Measurements from ENCODE around the gene ASB8. TPM values are rescaled to one million over a fixed set of nuclear protein-coding genes. Genes with fewer than 3 reads are reported as not detected.

ASB8 gene
- total RNA-seq, 2 experiments from 2014 or later = 20.9 to 27.2 TPM

DNA sequence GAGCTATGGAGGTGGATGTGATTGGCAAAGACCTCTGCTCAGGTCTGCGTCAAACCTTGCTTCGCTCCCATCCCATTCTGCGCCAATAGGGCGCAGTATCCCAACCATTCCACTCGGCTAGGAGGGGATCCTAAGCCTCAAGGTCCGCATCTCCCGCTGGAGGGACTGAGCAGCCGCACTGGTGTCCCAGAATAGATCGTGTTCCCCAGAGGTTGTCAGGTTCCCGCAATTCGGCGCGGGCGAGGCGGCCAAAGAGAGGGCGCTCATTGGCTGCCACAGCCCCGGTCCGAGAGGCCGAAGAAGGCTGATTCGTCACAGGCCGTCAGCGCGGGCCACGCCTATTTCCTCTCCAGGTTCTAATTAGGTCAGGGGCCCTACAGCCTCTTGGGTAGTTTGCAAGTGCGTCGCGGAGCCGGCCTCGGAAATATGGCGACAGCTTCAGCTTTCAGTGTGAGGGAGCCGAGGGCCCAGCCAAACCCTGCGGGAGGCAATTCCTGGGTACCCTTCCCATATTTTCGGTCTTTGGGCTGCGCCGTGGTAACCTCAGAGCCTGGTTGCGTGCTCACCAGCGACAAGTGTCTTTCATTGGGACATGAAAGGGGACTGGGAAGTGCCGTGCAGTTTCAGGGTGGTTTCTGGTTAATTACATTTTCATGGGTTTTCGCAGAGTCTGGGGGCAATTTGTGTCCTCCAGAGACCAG, 40.8 kb upstream of the ASB8 start:
- ChIA-PET CTCF (interaction anchor here (0.6 to 5.5 kb wide), 23 partner anchors 9 to 656 kb away, joined by 3 to 45 read pairs (median 4); partner anchors contain the start of genes CCDC184 and TMEM106C), POLR2A (interaction anchor here (0.8 to 1.8 kb wide), 7 partner anchors 9 to 384 kb away, joined by 3 to 11 read pairs (median 3); partner anchors contain the start of genes ASB8 and SENP1)
- Mint-ChIP-seq H3K9me3 (peaks cover 7% of the 10 kb centered on the region), H3K4me3 (peak overlapping the region; percentile 84), H3K27ac (peak overlapping the region; percentile 98), H3K36me3 (ENCODE audit: low read depth) (peaks cover 34% of the 10 kb centered on the region), H3K4me1 (ENCODE audit: low read depth) (peaks cover 19% of the 10 kb centered on the region), H3K27me3 (peaks cover 3% of the 10 kb centered on the region)
- intact Hi-C loops (cut with micrococcal nuclease) = no loop called here
- TF ChIP-seq, protein P1, sequence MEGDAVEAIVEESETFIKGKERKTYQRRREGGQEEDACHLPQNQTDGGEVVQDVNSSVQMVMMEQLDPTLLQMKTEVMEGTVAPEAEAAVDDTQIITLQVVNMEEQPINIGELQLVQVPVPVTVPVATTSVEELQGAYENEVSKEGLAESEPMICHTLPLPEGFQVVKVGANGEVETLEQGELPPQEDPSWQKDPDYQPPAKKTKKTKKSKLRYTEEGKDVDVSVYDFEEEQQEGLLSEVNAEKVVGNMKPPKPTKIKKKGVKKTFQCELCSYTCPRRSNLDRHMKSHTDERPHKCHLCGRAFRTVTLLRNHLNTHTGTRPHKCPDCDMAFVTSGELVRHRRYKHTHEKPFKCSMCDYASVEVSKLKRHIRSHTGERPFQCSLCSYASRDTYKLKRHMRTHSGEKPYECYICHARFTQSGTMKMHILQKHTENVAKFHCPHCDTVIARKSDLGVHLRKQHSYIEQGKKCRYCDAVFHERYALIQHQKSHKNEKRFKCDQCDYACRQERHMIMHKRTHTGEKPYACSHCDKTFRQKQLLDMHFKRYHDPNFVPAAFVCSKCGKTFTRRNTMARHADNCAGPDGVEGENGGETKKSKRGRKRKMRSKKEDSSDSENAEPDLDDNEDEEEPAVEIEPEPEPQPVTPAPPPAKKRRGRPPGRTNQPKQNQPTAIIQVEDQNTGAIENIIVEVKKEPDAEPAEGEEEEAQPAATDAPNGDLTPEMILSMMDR (IDR thresholded peaks at IDR 0.05) = no peak
- DNase-seq (peak; percentile 98), ATAC-seq (peak; percentile 98)

DNA sequence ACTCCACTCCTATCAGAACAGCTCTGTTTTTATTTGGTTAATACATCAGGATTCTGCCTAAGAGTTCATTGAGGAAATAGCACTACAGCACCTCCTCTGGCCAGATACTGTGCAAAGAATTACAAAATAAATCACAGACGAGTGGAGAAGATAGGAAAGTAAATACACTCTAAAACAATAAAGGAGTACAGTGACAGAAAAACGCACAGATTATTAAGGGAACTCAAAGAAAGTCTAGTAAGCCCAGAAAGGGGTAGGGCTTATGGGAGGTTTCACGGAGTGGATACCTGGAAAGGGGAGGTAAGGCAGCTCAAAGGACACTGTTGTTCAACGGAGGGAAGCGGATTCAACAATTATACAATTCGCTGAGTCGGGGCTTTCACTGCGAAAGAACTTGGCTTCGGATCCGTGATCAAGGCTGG, 40.2 kb upstream of the ASB8 start:
- peaks cover 2% of the 10 kb centered on the region for H3K9me3 Mint-ChIP-seq
- CTCF ChIA-PET = interaction anchor here (0.6 to 5.5 kb wide), 22 partner anchors 8 to 529 kb away, joined by 3 to 45 read pairs (median 4); partner anchors contain the start of genes CCDC184 and TMEM106C
- H3K27me3 Mint-ChIP-seq = peaks cover 3% of the 10 kb centered on the region
- POLR2A ChIA-PET = interaction anchor here (0.6 to 1.1 kb wide), 5 partner anchors 11 to 807 kb away, joined by 3 to 4 read pairs (median 3); no protein-coding TSS in a partner anchor
- peaks cover 28% of the 10 kb centered on the region for H3K36me3 Mint-ChIP-seq (ENCODE audit: low read depth)
- peak overlapping the region; percentile 84 for H3K4me3 Mint-ChIP-seq
- intact Hi-C loops (cut with micrococcal nuclease) = no loop called here
- ATAC-seq (peak; percentile 14), DNase-seq (peak; percentile 44)
- H3K4me1 Mint-ChIP-seq (ENCODE audit: low read depth) = peaks cover 19% of the 10 kb centered on the region
- TF ChIP-seq, protein P1 (IDR thresholded peaks at IDR 0.05) = peak; percentile 60
- H3K27ac Mint-ChIP-seq = peak overlapping the region; percentile 98

DNA sequence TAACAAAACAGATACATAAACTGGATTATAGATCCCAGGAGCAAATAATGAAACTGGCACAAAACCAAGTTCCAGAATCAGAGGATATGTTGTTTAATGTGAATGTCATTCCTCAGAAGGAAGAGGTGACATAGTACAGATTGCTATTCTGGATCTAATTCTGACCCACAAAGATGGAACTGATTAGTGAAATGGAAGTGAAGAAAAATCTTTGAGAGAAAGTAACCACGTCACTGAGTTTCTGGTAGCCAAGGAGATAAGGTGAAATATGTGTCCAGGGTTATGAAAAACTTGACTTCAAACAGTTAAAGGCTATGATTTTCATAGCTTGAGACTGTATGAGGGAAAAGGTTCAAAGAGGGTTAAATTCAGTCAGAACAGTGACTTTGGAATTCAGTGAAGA, 37.5 kb upstream of the ASB8 start:
- CTCF ChIA-PET = interaction anchor here (1.2 kb wide), 1 partner anchor 9 kb away, joined by 3 read pairs; no protein-coding TSS in a partner anchor
- Mint-ChIP-seq H3K27ac (no peak overlapping the region), H3K4me1 (ENCODE audit: low read depth) (peaks cover 4% of the 10 kb centered on the region), H3K4me3 (no peak overlapping the region), H3K36me3 (ENCODE audit: low read depth) (peaks cover 4% of the 10 kb centered on the region), H3K9me3 (no peaks in the 10 kb centered on the region), H3K27me3 (peaks cover 6% of the 10 kb centered on the region)
- TF ChIP-seq, protein P1 (IDR thresholded peaks at IDR 0.05) = no peak
- intact Hi-C loops (cut with micrococcal nuclease) = no loop called here
- POLR2A ChIA-PET = interaction anchor here (0.6 kb wide), 1 partner anchor 326 kb away, joined by 3 read pairs; no protein-coding TSS in a partner anchor
- ATAC-seq = no peak
- no peak for DNase-seq

GRCh38 chr12:48193623-48194022, 36.3 kb upstream of the ASB8 start:
- intact Hi-C loops (cut with micrococcal nuclease) = no loop called here
- no peak for DNase-seq
- ATAC-seq = no peak
- TF ChIP-seq, protein P1 (IDR thresholded peaks at IDR 0.05) = no peak
- Mint-ChIP-seq H3K4me3 (no peak overlapping the region), H3K36me3 (ENCODE audit: low read depth) (no peaks in the 10 kb centered on the region), H3K27ac (no peak overlapping the region), H3K4me1 (ENCODE audit: low read depth) (peaks cover 2% of the 10 kb centered on the region), H3K9me3 (no peaks in the 10 kb centered on the region), H3K27me3 (peaks cover 6% of the 10 kb centered on the region)
- ChIA-PET CTCF (interaction anchor here (0.9 to 1.4 kb wide), 4 partner anchors 11 to 425 kb away, joined by 3 to 4 read pairs (median 3); partner anchors contain the start of gene CCDC184), POLR2A (interaction anchor here (0.7 kb wide), 1 partner anchor 371 kb away, joined by 3 read pairs; no protein-coding TSS in a partner anchor)

DNA sequence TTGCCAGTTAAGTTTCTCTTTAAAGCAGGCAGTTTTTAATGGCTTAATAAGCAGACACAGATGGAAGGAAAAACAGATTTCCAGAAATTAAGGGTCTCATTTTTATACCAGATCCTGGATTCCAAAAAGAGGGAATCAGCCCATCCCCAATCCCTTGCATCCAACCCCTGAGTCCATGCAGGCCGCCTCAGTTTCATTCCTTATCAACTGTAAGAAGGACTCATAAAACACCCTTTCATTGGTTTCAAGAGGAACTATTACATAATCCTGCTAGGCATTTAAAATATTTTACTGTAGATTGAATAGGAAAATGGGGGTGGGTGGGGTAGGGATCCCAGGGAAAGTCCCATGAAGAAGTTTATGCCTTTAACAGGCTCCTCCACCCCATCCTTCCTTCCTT, 35.5 kb upstream of the ASB8 start:
- Mint-ChIP-seq H3K27me3 (peaks cover 6% of the 10 kb centered on the region), H3K36me3 (ENCODE audit: low read depth) (no peaks in the 10 kb centered on the region), H3K4me1 (ENCODE audit: low read depth) (peaks cover 2% of the 10 kb centered on the region), H3K4me3 (no peak overlapping the region), H3K27ac (no peak overlapping the region), H3K9me3 (no peaks in the 10 kb centered on the region)
- ChIA-PET CTCF (interaction anchor here (1.3 to 1.4 kb wide), 2 partner anchors 10 to 15 kb away, joined by 3 to 4 read pairs; partner anchors contain the start of gene CCDC184), POLR2A (no interaction called here)
- intact Hi-C loops (cut with micrococcal nuclease) = no loop called here
- TF ChIP-seq, protein P1 (IDR thresholded peaks at IDR 0.05) = no peak
- no peak for DNase-seq
- no peak for ATAC-seq

Measured in activated CD8-positive, alpha-beta T cell treated with anti-CD3 and anti-CD28 coated beads for 36 hours (primary cell).